DND-41 (cell line): ENCODE measurements around the gene TMEM255A.

ENCODE experiments used
- CTCF ChIP-seq: IDR thresholded peaks from 2 replicates; pipeline ENCODE4 v1.5.1; 2012; ENCODE audit warnings: borderline replicate concordance, low read length, moderate library complexity, mild to moderate bottlenecking; ENCODE audit not compliant: poor library complexity, severe bottlenecking; ENCODE audit errors: extremely low read depth
- EZH2 ChIP-seq: IDR thresholded peaks from 3 replicates; pipeline ENCODE4 v1.6.1; 2012; ENCODE audit warnings: borderline replicate concordance, low read depth, mild to moderate bottlenecking, moderate library complexity, low read length, inconsistent platforms; ENCODE audit not compliant: severe bottlenecking

- TF ChIP-seq CTCF: no peak
- TF ChIP-seq EZH2: no peak
Observed at GRCh38 chrX:120224388-120224787, 86.9 kb downstream of the TMEM255A start.
